ENCODE measurements around the gene ZNF655. TPM values are rescaled to one million over a fixed set of nuclear protein-coding genes. Genes with fewer than 3 reads are reported as not detected.

ZNF655 gene
- total and polyA plus RNA-seq, 2 experiments from 2014 or later = 45.9 to 118 TPM

GRCh38 chr7:99622596-99622995 is 64.2 kb downstream of the ZNF655 start:
- no peak overlapping the region for H3K27ac ChIP-seq
- H3K36me3 ChIP-seq = peaks cover 75% of the 10 kb centered on the region
- DNase-seq (ENCODE audit: low read depth in 1 of 2, low spot score in 1 of 2) = no peak
- no peaks in the 10 kb centered on the region for H3K27me3 ChIP-seq
- H3K4me3 ChIP-seq = no peak overlapping the region
- TF ChIP-seq CTCF (IDR thresholded peaks at IDR 0.05; ENCODE audit: low read depth, low read length) = no peak
- no peaks in the 10 kb centered on the region for H3K4me1 ChIP-seq (ENCODE audit: low read depth)
- H3K9me3 ChIP-seq (ENCODE audit: low read depth) = no peaks in the 10 kb centered on the region

GRCh38 chr7:99623091-99623693 is 64.8 kb downstream of the ZNF655 start:
- Histone ChIP-seq H3K4me1 (ENCODE audit: low read depth) (no peaks in the 10 kb centered on the region), H3K4me3 (no peak overlapping the region), H3K36me3 (peaks cover 81% of the 10 kb centered on the region), H3K27me3 (no peaks in the 10 kb centered on the region), H3K27ac (no peak overlapping the region), H3K9me3 (ENCODE audit: low read depth) (no peaks in the 10 kb centered on the region)
- no peak for DNase-seq (ENCODE audit: low read depth in 1 of 2, low spot score in 1 of 2)
- no peak for TF ChIP-seq CTCF (IDR thresholded peaks at IDR 0.05; ENCODE audit: low read depth, low read length)

GRCh38 chr7:99623702-99624447 is 65.4 kb downstream of the ZNF655 start:
- Histone ChIP-seq H3K36me3 (peaks cover 76% of the 10 kb centered on the region), H3K4me1 (ENCODE audit: low read depth) (no peaks in the 10 kb centered on the region), H3K4me3 (no peak overlapping the region), H3K27ac (no peak overlapping the region), H3K27me3 (no peaks in the 10 kb centered on the region), H3K9me3 (ENCODE audit: low read depth) (no peaks in the 10 kb centered on the region)
- no peak for DNase-seq (ENCODE audit: low read depth in 1 of 2, low spot score in 1 of 2)
- no peak for TF ChIP-seq CTCF (IDR thresholded peaks at IDR 0.05; ENCODE audit: low read depth, low read length)

- no peak overlapping the region for H3K27ac ChIP-seq
- H3K4me3 ChIP-seq = no peak overlapping the region
- no peak for TF ChIP-seq CTCF (IDR thresholded peaks at IDR 0.05; ENCODE audit: low read depth, low read length)
- H3K9me3 ChIP-seq (ENCODE audit: low read depth) = no peaks in the 10 kb centered on the region
- no peak for DNase-seq (ENCODE audit: low read depth in 1 of 2, low spot score in 1 of 2)
- H3K36me3 ChIP-seq = peaks cover 73% of the 10 kb centered on the region
- no peaks in the 10 kb centered on the region for H3K4me1 ChIP-seq (ENCODE audit: low read depth)
- H3K27me3 ChIP-seq = no peaks in the 10 kb centered on the region
These were observed 66.0 kb downstream of the ZNF655 start for GRCh38 chr7:99624484-99624883.

- H3K36me3 ChIP-seq = peaks cover 73% of the 10 kb centered on the region
These were observed 66.9 kb downstream of the ZNF655 start for GRCh38 chr7:99625321-99625720.

More at GRCh38 chr7:99625321-99625720, 66.9 kb downstream of the ZNF655 start:
- TF ChIP-seq CTCF (IDR thresholded peaks at IDR 0.05; ENCODE audit: low read depth, low read length) = no peak
- Histone ChIP-seq H3K4me1 (ENCODE audit: low read depth) (no peaks in the 10 kb centered on the region), H3K9me3 (ENCODE audit: low read depth) (no peaks in the 10 kb centered on the region), H3K27ac (no peak overlapping the region), H3K27me3 (no peaks in the 10 kb centered on the region), H3K4me3 (no peak overlapping the region)
- no peak for DNase-seq (ENCODE audit: low read depth in 1 of 2, low spot score in 1 of 2)
